Measurements from ENCODE around the gene LRRC15.

Gene LRRC15

DNA sequence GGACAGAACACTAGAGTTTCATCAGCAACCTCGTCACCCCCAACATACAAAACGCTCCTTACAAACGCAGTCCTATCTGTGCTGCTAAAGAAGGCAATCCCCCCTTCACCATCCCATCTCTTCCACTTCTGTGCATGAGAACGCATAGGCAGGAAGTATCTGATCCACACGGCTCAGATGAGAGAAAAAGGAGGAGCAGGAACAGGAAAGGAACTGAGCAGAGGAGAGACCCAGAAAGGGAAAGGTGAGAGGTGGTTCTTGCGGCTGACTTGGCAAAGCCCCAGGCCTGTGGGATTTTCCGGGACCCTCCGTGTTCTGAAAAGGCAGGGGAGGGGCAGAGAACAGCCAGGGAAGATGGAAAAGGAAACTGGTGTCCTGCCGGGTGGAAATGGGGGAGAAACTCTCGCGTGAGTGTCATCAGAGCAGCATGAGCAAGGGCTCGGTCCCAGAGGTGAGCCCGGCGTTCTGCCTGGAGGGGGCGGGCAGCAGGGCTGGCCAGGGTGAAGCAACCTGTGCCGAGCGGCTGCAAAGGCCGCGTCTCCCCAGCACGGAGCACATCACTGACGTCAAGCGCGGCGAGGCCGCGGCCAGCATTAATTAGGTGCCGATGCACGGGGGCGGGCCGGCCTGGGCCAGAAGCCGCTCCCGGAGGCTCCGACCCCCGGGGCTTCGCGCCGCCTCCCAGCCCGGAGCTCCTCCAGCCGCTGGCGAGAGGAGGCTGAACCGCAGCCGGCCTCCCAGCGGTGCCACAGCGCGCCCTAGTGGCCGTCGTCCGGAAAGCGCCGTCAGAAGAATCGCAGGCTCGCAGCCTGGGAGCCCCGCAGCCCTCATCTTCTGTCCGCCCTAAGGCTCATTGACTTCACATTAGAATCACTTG lies 54.2 kb downstream of the LRRC15 start:
- DNase-seq (ENCODE audit: low spot score) = peak; percentile 65

DNA sequence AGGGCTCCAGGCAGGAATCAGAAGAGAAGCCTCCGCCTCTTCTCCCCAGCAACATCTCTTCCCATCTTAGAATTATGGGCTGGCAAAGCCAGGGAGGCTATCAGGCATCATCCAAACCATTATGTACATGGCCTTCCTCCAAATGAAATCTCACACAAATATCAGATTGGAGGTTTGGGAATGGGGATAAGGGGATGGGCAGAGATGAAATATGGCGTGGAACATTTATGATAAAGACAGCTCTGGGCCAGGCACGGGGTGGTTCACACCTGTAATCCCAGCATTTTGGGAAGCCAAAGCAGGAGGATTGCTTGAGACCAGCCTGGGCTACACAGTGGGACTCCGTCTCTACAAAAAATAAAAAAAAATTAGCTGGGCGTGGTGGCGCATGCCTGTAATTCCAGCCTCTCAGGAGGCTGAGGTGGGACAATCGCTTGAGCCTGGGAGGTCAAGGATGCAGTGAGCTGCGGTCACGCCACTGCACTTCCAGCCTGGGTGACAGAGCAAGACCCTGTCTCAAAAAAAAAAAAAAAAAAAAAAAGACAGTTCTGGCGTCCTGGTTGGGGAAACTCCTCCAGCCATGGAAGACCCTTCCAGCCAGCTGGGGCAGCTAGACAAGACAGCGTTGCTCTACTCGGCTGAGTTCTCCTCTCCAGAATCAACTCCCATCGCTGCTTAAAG lies 55.0 kb downstream of the LRRC15 start:
- no peak for DNase-seq (ENCODE audit: low spot score)

DNA sequence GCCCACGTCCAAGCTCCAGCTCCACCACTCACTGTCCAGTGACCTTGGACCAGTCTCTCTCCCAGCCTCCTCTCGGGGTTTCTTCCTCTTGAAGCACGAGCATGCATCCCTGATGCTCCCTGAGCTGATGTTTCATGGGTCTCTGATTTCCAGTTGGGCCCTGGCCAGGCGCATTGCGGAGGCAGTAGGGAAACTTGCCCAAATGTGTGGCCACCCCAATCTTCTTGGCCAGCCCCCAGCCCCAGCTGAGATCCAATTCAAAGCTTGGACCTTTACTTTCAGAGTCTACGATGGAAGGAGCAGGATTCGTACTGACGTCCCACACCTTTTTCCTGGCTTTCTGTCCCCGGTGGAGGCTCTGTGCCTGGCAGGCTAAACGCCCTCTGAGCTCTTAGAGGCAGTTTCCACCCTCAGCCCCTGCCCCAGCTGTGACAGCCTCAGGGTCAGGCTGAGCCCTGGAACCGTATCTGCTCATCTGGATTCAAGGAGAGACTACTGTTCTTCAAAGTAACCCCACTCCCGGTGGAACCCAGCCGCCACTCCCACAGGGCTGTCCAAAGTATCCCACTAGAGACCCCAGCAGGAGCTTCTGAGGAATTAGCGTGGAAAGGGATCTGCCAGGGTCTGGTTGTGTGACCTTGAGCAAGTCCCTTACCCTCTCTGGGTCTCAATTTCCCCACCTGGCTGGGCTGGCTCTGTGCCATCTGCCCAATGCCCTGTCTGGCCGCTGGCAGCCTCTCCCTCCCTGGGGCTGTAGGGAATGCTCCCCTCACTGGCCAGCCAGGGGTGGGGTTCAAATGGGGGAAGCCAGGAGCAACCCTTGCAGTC lies 55.8 kb downstream of the LRRC15 start:
- no peak for DNase-seq (ENCODE audit: low spot score)

DNA sequence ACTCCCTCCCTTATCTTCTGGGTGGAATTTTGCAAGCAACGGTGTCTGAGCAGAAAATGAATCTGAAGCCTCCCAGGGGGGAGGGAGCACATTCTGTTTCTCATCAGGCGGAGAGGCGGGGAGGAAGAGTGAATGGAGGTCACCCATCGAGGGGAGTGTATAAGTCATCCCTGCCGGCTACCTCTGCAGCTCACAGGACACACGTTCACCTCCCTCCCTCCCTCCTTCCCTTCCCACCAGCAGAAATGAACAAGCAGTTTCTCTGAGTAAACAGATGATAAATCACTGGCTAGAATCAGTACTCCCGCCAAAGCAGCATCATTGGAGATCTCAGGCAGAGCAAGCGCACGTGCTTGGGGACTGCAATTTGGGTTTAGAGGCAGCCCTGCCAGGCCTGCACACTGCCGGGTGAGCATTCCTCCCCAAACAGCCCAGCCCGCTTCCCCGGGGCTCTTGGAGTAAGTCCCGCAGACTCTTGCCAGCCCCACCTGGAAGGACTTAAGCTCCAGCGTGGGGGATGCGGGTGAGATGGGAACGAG lies 56.7 kb downstream of the LRRC15 start:
- DNase-seq (ENCODE audit: low spot score) = no peak

DNA sequence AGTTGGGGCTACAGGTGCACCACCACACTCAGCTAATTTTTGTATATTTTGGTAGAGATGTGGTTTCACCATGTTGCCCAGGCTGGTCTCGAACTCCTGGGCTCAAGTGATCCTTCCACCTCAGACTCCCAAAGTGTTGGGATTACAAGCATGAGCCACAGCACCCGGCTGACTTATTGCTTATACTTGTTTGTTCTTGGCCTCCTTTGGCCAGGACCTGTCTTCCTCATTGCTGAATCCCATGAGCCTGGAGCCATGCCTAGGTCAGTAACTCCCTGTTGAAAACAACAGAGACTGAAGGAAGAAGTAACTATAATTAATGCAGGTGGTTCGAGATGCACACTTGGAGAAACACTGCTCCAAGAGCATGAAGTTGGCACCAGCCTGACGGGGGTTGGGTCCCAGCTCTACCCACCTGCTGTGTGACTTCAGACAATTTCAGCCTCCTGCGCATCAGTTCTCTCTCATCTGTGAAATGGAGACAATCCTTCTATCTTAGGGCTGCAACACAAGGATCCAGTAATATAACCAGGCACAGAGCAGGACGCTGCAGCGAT lies 57.3 kb downstream of the LRRC15 start:
- no peak for DNase-seq (ENCODE audit: low spot score)

DNA sequence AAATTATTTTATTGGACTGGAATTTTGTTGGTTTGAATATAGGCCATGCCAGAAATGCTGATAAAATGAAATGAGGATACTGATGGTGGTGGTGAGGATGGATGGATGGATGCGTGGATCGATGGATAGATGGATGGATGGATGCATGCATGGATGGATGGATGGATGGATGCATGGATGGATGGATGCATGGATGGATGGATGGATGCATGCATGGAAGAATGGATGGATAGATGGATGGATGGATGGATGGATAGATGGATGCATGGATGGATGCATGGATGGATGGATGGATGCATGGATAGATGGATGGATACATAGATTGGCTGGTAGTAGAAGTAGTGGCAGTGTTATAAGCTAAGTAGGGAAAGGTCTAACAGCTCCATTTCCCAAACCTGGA lies 58.5 kb downstream of the LRRC15 start:
- no peak for DNase-seq (ENCODE audit: low spot score)

DNA sequence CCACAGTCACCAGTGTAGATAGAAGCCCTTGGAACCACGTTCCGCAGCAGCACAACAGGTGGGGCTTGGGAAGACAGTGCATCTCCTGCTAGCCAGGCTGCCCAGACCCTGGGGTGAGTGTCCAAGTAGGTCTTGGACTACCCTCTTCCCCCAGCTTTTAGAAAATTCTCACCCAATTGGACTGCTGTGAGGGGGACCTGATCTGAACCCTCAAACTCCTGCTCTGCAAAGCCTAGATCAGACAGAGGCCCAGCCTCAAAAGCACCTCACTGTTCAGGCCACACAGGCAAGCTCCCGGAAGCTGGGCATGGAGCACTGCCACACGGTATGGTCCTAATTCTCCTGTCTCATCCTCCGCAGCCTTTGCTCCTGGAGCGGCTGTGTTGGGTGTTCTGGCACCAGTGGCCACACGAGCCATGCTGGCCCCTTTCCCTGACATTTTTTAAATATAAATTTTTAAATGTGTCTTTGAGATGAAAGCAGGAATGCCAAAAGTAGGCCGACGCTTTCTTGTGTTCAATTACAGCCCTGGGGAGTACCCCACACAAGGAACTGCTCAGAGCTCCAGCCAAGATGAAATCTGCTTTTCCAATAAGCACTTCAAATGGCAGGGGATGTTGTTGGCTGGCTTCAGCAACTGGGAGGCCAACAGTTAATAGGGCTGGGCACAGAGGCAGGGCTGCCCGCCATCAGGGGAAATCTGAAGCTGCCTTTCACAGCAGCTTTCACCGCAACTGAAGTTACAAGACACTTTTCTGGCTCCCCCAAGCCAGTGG lies 59.3 kb downstream of the LRRC15 start:
- no peak for DNase-seq (ENCODE audit: low spot score)

DNA sequence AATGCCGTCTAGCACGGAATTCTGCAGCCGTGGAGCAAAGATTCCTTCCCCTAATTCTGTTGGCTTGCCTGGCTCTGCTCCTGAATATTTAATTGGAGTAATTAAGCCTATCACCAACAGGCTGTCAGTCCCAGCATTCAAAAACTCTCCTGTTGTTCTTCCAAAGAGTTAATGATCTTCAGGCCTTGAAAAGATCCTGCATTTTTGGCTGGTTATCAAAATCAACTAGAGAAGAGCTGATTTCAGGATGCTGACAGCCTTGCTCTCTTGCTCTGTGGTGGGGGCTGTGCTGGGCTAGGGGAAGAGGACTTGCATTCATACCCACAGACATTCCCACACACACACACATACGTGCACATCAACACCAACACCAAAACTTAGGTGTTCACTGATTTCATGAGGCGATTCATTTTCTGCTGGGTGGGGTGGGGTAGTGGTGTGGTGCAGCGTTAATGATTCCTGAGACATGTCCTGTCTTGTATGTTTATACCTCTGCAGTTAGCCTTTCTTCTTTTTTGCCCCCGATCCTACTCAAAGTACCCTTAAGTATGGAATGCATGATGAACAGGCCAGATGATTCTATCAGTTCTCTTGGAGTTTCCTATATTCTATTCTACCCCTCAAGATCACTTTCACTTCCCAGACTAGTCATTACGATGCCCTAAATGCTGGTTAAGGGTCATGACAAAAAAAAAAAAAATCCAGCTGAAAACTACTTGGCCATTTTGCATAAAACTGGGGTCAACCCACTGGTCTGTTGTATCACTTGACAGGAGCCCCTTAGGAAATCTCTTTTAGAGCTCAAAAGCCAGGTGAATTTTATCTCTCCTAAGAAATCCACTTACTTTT lies 60.7 kb downstream of the LRRC15 start:
- DNase-seq (ENCODE audit: low spot score) = no peak

DNA sequence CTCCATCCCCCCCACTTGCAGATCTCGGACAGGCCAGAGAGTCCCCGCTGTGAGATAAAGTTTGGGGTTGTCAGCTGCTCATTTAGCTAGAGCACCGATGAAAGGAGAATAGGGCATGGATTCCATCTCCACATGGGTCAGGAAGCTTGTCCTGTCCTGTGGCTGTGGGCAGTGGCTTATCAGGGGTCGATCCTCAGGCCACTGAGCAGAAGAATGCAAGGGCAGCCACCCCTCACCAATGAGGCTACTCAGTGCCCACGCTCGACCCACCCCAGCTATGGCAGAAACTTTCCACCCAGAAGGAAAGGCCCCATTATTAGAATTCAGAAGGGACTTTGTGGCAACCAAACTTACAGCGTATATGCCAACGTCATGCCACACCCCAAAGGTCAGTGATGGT lies 61.7 kb downstream of the LRRC15 start:
- no peak for DNase-seq (ENCODE audit: low spot score)

DNA sequence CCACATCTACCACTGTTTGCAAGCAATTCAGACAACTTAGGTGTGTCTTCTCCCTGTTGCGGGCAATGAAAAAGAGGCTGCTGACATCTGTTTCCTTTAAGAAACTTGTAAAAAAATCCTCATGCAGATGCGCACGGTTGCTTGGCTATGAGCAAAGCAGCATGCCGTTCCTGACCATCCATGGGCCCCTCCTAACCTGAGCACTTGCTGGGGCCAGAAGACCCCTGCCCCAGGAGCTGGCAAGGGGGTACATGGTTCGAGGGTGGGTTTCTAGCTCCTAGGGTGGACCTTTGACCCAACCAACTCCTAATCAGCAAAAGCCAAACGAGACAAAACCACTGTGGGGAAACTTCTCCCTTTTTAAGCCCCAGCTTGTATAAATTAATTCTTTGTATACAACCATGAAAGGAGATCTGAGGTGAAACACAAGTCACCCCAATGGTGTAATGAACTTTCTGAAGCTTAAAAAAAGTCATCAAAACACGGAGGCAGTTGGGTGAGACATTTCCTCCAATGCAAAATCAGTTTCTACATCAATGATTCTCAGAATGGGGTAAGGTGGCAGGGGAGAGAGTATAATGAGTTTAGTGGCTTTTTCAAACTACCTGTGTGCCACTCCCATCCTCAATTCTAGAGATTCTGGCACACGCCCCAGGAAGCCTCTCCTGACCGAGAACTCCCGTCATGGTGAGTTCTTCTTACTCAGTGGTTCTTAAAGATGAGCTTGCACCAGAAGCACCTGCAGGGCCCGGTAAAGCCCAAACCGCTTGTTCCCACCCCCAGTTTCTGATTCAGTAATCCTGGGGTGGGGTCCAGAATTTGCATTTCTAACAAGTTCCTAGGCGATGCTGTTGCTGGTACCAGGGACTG lies 62.5 kb downstream of the LRRC15 start:
- no peak for DNase-seq (ENCODE audit: low spot score)

DNA sequence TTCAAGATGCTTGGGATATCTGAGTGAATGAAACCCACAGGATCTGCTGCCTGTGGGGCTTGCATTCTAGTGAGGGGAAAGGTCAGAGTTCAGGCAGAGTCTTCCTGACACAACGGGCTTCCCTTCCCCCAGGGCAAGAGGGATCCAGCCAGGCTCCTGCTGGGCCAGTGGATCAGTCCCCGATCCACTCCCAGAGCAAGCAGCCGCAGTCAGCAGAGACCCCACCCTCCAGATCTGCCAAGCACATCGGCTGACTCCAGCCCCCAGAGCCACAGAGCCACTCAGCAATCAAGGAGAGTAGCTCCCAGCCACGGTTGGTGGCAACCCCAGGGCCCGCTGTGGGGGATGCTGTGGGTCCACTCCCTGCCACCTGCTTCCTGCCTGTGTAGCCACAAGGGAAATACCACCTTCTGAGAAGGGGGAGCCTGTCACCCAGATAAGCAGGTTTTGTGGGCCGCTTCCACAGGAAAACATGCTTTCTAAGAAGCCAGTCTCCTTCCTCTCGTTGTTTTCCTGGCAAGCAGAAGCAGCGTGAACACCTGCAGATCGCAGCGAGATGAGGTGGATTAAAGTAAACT lies 63.3 kb downstream of the LRRC15 start:
- no peak for DNase-seq (ENCODE audit: low spot score)

DNA sequence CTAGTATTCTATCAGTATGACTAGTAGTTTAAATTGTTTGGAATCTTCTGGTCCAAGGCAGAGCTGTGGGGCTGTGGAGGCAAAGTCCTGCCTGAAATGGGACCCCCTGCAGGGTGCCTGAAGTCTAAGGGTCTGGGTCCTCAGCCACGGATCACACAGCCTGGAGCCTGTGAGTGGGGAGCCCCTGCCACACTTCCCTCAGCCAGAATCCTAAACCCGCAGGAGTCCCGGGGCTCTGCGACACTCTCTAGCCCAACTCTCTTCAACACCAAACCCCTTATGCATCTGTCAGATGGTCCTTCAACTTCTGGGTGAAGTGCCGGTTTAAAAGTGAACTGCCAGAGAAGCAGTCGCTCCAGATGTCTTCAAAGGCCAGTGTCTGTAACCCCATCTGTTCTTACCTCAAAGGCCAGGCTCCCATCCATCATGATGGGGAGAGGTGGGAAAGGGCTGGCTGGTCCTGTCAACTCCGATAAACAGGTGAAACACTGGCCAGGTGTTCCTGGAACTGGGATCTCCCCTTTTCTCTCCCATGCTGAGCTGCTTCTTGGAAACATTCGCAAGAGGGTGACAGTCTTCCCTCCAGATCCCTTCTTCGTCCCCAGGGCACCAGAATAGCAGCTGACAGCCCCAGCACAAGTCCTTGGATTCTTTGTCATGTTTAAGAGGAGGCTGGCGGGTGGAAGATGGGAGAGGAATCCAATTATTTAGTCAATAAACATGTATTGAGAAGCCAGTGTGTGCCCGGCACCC lies 64.0 kb downstream of the LRRC15 start:
- DNase-seq (ENCODE audit: low spot score) = no peak

All from hematopoietic multipotent progenitor cell treated with erythropoietin and hydrocortisone succinate and interleukin-3 and kit ligand, for 17 days (in vitro differentiated cells).